Neural cell (in vitro differentiated cells): ENCODE measurements around the gene KRTAP4-4. TPM values are rescaled to one million over a fixed set of nuclear protein-coding genes. Genes with fewer than 3 reads are reported as not detected.
"Not testable (repeated sequence)": the region's sequence is repeated elsewhere in the genome, so short reads cannot be mapped to it uniquely, and the experiment has no call there.

Source experiments
- H2AFZ ChIP-seq: fragments of 200-600, 300-800 bp; sonication (generic), shearing (Covaris generic); 2 replicates; pipeline ENCODE4 v1.6.0; 2014; ENCODE audit warnings: low read depth, mild to moderate bottlenecking, antibody characterized with exemption, low read length, moderate library complexity
- H3F3A ChIP-seq: fragments of 200-600 bp; shearing (Covaris generic); 2 replicates; pipeline ENCODE4 v1.6.1; 2016; ENCODE audit warnings: mild to moderate bottlenecking, moderate library complexity, mixed read lengths, antibody characterized with exemption, low read length; ENCODE audit not compliant: insufficient read depth, poor library complexity, severe bottlenecking
- H3K27ac ChIP-seq: fragments of 200-600, 300-800 bp; sonication (generic), shearing (Covaris generic); 2 replicates; pipeline ENCODE4 v1.5.1; 2014; ENCODE audit warnings: mild to moderate bottlenecking, low read length, moderate library complexity
- H3K27me3 ChIP-seq: fragments of 300-800, 200-600 bp; sonication (generic), shearing (Covaris generic); 2 replicates; pipeline ENCODE4 v1.6.0; 2014; ENCODE audit warnings: mild to moderate bottlenecking, low read depth, low read length, moderate library complexity; ENCODE audit not compliant: insufficient read depth
- H3K36me3 ChIP-seq: fragments of 300-800, 200-600 bp; sonication (generic), shearing (Covaris generic); 2 replicates; pipeline ENCODE4 v1.5.1; 2014; ENCODE audit warnings: mild to moderate bottlenecking, antibody characterized with exemption, low read length, moderate library complexity; ENCODE audit not compliant: insufficient read depth
- H3K4me2 ChIP-seq: fragments of 300-800, 200-600 bp; sonication (generic), shearing (Covaris generic); 2 replicates; pipeline ENCODE4 v1.6.0; 2014; ENCODE audit warnings: mild to moderate bottlenecking, low read length
- H3K4me3 ChIP-seq: fragments of 300-800, 200-600 bp; sonication (generic), shearing (Covaris generic); 2 replicates; pipeline ENCODE4 v1.5.1; 2014; ENCODE audit warnings: mild to moderate bottlenecking, low read length, moderate library complexity
- H3K79me2 ChIP-seq: fragments of 200-600 bp; shearing (Covaris generic); replicated peaks from 2 replicates; pipeline ENCODE4 v1.6.0; 2014; ENCODE audit warnings: mild to moderate bottlenecking, low read length, moderate library complexity; ENCODE audit not compliant: insufficient read depth
- H3K9ac ChIP-seq: fragments of 300-800, 200-600 bp; sonication (generic), shearing (Covaris generic); 2 replicates; pipeline ENCODE4 v1.6.1; 2016; ENCODE audit warnings: mild to moderate bottlenecking, low read length, mixed read lengths
- H3K9me2 ChIP-seq: fragments of 200-600 bp; shearing (Covaris generic); 2 replicates; pipeline ENCODE4 v1.6.1; 2016; ENCODE audit warnings: mild to moderate bottlenecking, low read length, mixed read lengths; ENCODE audit not compliant: insufficient read depth
- H3K9me3 ChIP-seq: fragments of 200-600, 300-800 bp; sonication (generic), shearing (Covaris generic); 2 replicates; pipeline ENCODE4 v1.6.1; 2016; ENCODE audit warnings: mild to moderate bottlenecking, mixed run types, low read length, moderate library complexity, mixed read lengths
- H4K20me1 ChIP-seq: fragments of 200-600 bp; shearing (Covaris generic); 2 replicates; pipeline ENCODE4 v1.6.1; 2016; ENCODE audit warnings: mild to moderate bottlenecking, mixed run types; ENCODE audit not compliant: insufficient read depth
- CTCF ChIP-seq: fragments of 450-650 bp; IDR thresholded peaks from 2 replicates; pipeline ENCODE4 v1.5.1; 2014; ENCODE audit warnings: antibody characterized with exemption, mild to moderate bottlenecking, moderate library complexity; ENCODE audit not compliant: poor library complexity, severe bottlenecking
- EP300 ChIP-seq: fragments of 450-650 bp; conservative IDR thresholded peaks from 2 replicates; pipeline ENCODE4 v1.6.1; 2014; ENCODE audit warnings: antibody characterized with exemption, mild to moderate bottlenecking, moderate library complexity; ENCODE audit not compliant: poor library complexity, severe bottlenecking
- EZH2 ChIP-seq: fragments of 200-600, 300-800 bp; shearing (Covaris generic), sonication (generic); IDR thresholded peaks from 2 replicates; pipeline ENCODE4 v1.6.1; 2014; ENCODE audit warnings: antibody characterized with exemption, low read length, borderline replicate concordance, mild to moderate bottlenecking; ENCODE audit not compliant: insufficient read depth, poor library complexity, severe bottlenecking
- MXI1 ChIP-seq: fragments of 450-650 bp; conservative IDR thresholded peaks from 2 replicates; pipeline ENCODE4 v1.6.1; 2014; ENCODE audit warnings: antibody characterized with exemption, mild to moderate bottlenecking; ENCODE audit not compliant: poor library complexity, severe bottlenecking
- POLR2AphosphoS5 ChIP-seq: IDR thresholded peaks from 2 replicates; pipeline ENCODE4 v1.6.1; 2012
- RAD21 ChIP-seq: fragments of 450-650 bp; conservative IDR thresholded peaks from 2 replicates; pipeline ENCODE4 v1.6.1; 2014; ENCODE audit warnings: antibody characterized with exemption, mild to moderate bottlenecking, moderate library complexity
- REST ChIP-seq: IDR thresholded peaks from 2 replicates; pipeline ENCODE4 v1.6.1; 2012; ENCODE audit warnings: borderline replicate concordance
- SMC3 ChIP-seq: fragments of 450-650 bp; conservative IDR thresholded peaks from 2 replicates; pipeline ENCODE4 v1.6.1; 2014; ENCODE audit warnings: antibody characterized with exemption, mild to moderate bottlenecking, moderate library complexity; ENCODE audit not compliant: poor library complexity
- TAF1 ChIP-seq: IDR thresholded peaks from 2 replicates; pipeline ENCODE4 v1.6.1; 2012; ENCODE audit warnings: low read depth
- polyA plus RNA-seq: library from polyadenylated mRNA; depleted of rRNA; stranded (reverse); fragments of >200 nt; gene quantifications from 2 replicates; pipeline ENCODE4 v1.2.3, GENCODE V29; 2014

KRTAP4-4 gene
- polyA plus RNA-seq, 1 donor from 2014 or later = not detected

- Histone ChIP-seq H3K9ac (no peak overlapping the region), H3K4me2 (no peak overlapping the region), H4K20me1 (no peaks in the 10 kb centered on the region), H3K9me2 (no peaks in the 10 kb centered on the region), H3K27me3 (no peaks in the 10 kb centered on the region), H3K79me2 (no peaks in the 10 kb centered on the region), H3K36me3 (no peaks in the 10 kb centered on the region), H2AFZ (no peak overlapping the region), H3K4me3 (no peak overlapping the region), H3F3A (no peaks in the 10 kb centered on the region), H3K9me3 (no peaks in the 10 kb centered on the region), H3K27ac (no peak overlapping the region)
- TF ChIP-seq MXI1 (no peak), REST (no peak), POLR2AphosphoS5 (no peak), EZH2 (no peak), TAF1 (no peak), EP300 (no peak), RAD21 (no peak), SMC3 (no peak), CTCF (no peak)
Measured at GRCh38 chr17:41121742-41122141, 38.8 kb downstream of the KRTAP4-4 start.

GRCh38 chr17:41119696-41120690 lies 40.6 kb downstream of the KRTAP4-4 start:
- H2AFZ ChIP-seq, H3K79me2 ChIP-seq, H3F3A ChIP-seq, H3K27ac ChIP-seq, H4K20me1 ChIP-seq, H3K4me2 ChIP-seq, H3K27me3 ChIP-seq, H3K9me3 ChIP-seq, H3K4me3 ChIP-seq, H3K9me2 ChIP-seq, H3K9ac ChIP-seq, H3K36me3 ChIP-seq: not testable (repeated sequence)
